Neural crest cell (in vitro differentiated cells): ENCODE results near the gene CREG2. TPM values are rescaled to one million over a fixed set of nuclear protein-coding genes. Genes with fewer than 3 reads are reported as not detected.

Experiments used
- DNase-seq: peaks from one replicate; pipeline ENCODE4 v3.0.0; 2021; ENCODE audit warnings: low read depth, mixed read lengths, low spot score
- H3K27ac Mint-ChIP-seq: one replicate; pipeline ENCODE4 v1.8.0; 2021; ENCODE audit warnings: mild to moderate bottlenecking, mixed read lengths; ENCODE audit not compliant: unreplicated experiment
- H3K27me3 Mint-ChIP-seq: 2 replicates; pipeline ENCODE4 v1.8.0; 2021; ENCODE audit warnings: low read depth, mild to moderate bottlenecking, mixed read lengths
- H3K36me3 Mint-ChIP-seq: 2 replicates; pipeline ENCODE4 v1.8.0; 2021; ENCODE audit warnings: low read depth, mild to moderate bottlenecking, mixed read lengths
- H3K4me1 Mint-ChIP-seq: 2 replicates; pipeline ENCODE4 v1.8.0; 2021; ENCODE audit warnings: mixed read lengths
- H3K4me3 Mint-ChIP-seq: one replicate; pipeline ENCODE4 v1.8.0; 2021; ENCODE audit warnings: mild to moderate bottlenecking, mixed read lengths
- H3K9me3 Mint-ChIP-seq: 2 replicates; pipeline ENCODE4 v1.8.0; 2021; ENCODE audit warnings: mixed read lengths
- CTCF ChIP-seq: fragments of 200-600 bp; sonication (generic); conservative IDR thresholded peaks from 2 replicates; pipeline ENCODE4 v1.5.0; 2021; ENCODE audit warnings: antibody characterized with exemption, mild to moderate bottlenecking
- total RNA-seq: library from RNA; stranded (reverse); gene quantifications from 2 replicates; pipeline ENCODE4 v1.2.1, GENCODE V29; 2021

The CREG2 gene
- total RNA-seq, 1 donor from 2014 or later, result 0.63 TPM

- Mint-ChIP-seq H3K36me3 (no peaks in the 10 kb centered on the region), H3K27ac (no peak overlapping the region), H3K27me3 (no peaks in the 10 kb centered on the region), H3K4me1 (no peaks in the 10 kb centered on the region), H3K4me3 (no peak overlapping the region), H3K9me3 (peaks cover 3% of the 10 kb centered on the region)
- TF ChIP-seq CTCF, result no peak
- no peak for DNase-seq
Measured at GRCh38 chr2:101416609-101417008, 29.3 kb upstream of the CREG2 start.

- H3K4me3 Mint-ChIP-seq, result no peak overlapping the region
- peaks cover 3% of the 10 kb centered on the region for H3K9me3 Mint-ChIP-seq
- TF ChIP-seq CTCF, result no peak
- no peaks in the 10 kb centered on the region for H3K27me3 Mint-ChIP-seq
- no peaks in the 10 kb centered on the region for H3K36me3 Mint-ChIP-seq
- no peaks in the 10 kb centered on the region for H3K4me1 Mint-ChIP-seq
- no peak for DNase-seq
- peak overlapping the region; percentile 63 for H3K27ac Mint-ChIP-seq
Measured at GRCh38 chr2:101415884-101416283, 28.6 kb upstream of the CREG2 start.

GRCh38 chr2:101415220-101415619 is 27.9 kb upstream of the CREG2 start:
- no peaks in the 10 kb centered on the region for H3K4me1 Mint-ChIP-seq
- no peak for DNase-seq
- no peaks in the 10 kb centered on the region for H3K27me3 Mint-ChIP-seq
- no peaks in the 10 kb centered on the region for H3K36me3 Mint-ChIP-seq
- no peak overlapping the region for H3K4me3 Mint-ChIP-seq
- H3K9me3 Mint-ChIP-seq, result peaks cover 3% of the 10 kb centered on the region
- no peak for TF ChIP-seq CTCF
- no peak overlapping the region for H3K27ac Mint-ChIP-seq

GRCh38 chr2:101412092-101412694 is 24.9 kb upstream of the CREG2 start:
- Mint-ChIP-seq H3K9me3 (peaks cover 3% of the 10 kb centered on the region), H3K4me1 (no peaks in the 10 kb centered on the region), H3K27ac (peak overlapping the region; percentile 72), H3K4me3 (no peak overlapping the region), H3K27me3 (no peaks in the 10 kb centered on the region), H3K36me3 (peaks cover 2% of the 10 kb centered on the region)
- DNase-seq, result no peak
- TF ChIP-seq CTCF, result no peak

- DNase-seq, result no peak
- no peaks in the 10 kb centered on the region for H3K4me1 Mint-ChIP-seq
- TF ChIP-seq CTCF, result no peak
- no peak overlapping the region for H3K27ac Mint-ChIP-seq
- H3K9me3 Mint-ChIP-seq, result peaks cover 3% of the 10 kb centered on the region
- no peaks in the 10 kb centered on the region for H3K27me3 Mint-ChIP-seq
- H3K4me3 Mint-ChIP-seq, result no peak overlapping the region
- H3K36me3 Mint-ChIP-seq, result peaks cover 2% of the 10 kb centered on the region
Measured at GRCh38 chr2:101410746-101411145, 23.4 kb upstream of the CREG2 start.
